KMS-11 (cell line): ENCODE data around the gene HTR5A.
"Not testable (repeated sequence)": the region's sequence is repeated elsewhere in the genome, so short reads cannot be mapped to it uniquely, and the experiment has no call there.

Experiments used
- H2AFZ ChIP-seq: fragments of 200-600 bp; sonication (generic); 2 replicates; pipeline ENCODE4 v1.6.1; 2016; ENCODE audit warnings: antibody characterized with exemption, mixed run types, low read depth
- H3K27ac ChIP-seq: fragments of 200-600 bp; sonication (generic); 2 replicates; pipeline ENCODE4 v1.6.1; 2016; ENCODE audit warnings: mild to moderate bottlenecking, mixed run types
- H3K27me3 ChIP-seq: fragments of 200-600 bp; sonication (generic); 2 replicates; pipeline ENCODE4 v1.6.1; 2017; ENCODE audit warnings: mild to moderate bottlenecking, low read depth, mixed run types, moderate library complexity; ENCODE audit not compliant: insufficient read depth
- H3K36me3 ChIP-seq: fragments of 200-600 bp; sonication (generic); 2 replicates; pipeline ENCODE4 v1.6.1; 2017; ENCODE audit warnings: mild to moderate bottlenecking, mixed run types; ENCODE audit not compliant: insufficient read depth
- H3K4me1 ChIP-seq: fragments of 200-600 bp; sonication (generic); 2 replicates; pipeline ENCODE4 v1.6.1; 2016; ENCODE audit warnings: mild to moderate bottlenecking, low read depth, mixed run types; ENCODE audit not compliant: poor library complexity, severe bottlenecking
- H3K4me2 ChIP-seq: fragments of 200-600 bp; sonication (generic); 2 replicates; pipeline ENCODE4 v1.7.0; 2016; ENCODE audit warnings: mild to moderate bottlenecking, mixed run types
- H3K4me3 ChIP-seq: fragments of 200-600 bp; sonication (generic); IDR thresholded peaks from 2 replicates; pipeline ENCODE4 v1.6.1; 2017; ENCODE audit warnings: low read depth, low read length, mixed read lengths; ENCODE audit not compliant: insufficient read depth
- H3K79me2 ChIP-seq: fragments of 200-600 bp; sonication (generic); 2 replicates; pipeline ENCODE4 v1.6.1; 2016; ENCODE audit warnings: low read depth, mixed run types; ENCODE audit not compliant: insufficient read depth
- H3K9ac ChIP-seq: fragments of 200-600 bp; sonication (generic); 2 replicates; pipeline ENCODE4 v1.6.1; 2016; ENCODE audit warnings: mild to moderate bottlenecking, mixed run types
- H4K20me1 ChIP-seq: fragments of 200-600 bp; sonication (generic); 2 replicates; pipeline ENCODE4 v1.6.1; 2016; ENCODE audit warnings: mild to moderate bottlenecking, mixed run types; ENCODE audit not compliant: insufficient read depth
- CTCF ChIP-seq: fragments of 200-600 bp; sonication (generic); conservative IDR thresholded peaks from 2 replicates; pipeline ENCODE4 v1.6.1; 2017; ENCODE audit warnings: low read depth, mild to moderate bottlenecking, antibody characterized with exemption, low read length, moderate library complexity, mixed read lengths

The HTR5A gene

GRCh38 chr7:155032978-155033377, 37.1 kb upstream of the HTR5A start:
- no peak for TF ChIP-seq CTCF

GRCh38 chr7:155034495-155034894, 35.6 kb upstream of the HTR5A start:
- not testable (repeated sequence) for H3K27ac ChIP-seq, H3K79me2 ChIP-seq, H3K27me3 ChIP-seq, H3K4me1 ChIP-seq, H3K36me3 ChIP-seq, H3K4me3 ChIP-seq, H3K4me2 ChIP-seq, H4K20me1 ChIP-seq, H2AFZ ChIP-seq, H3K9ac ChIP-seq

More at GRCh38 chr7:155032978-155033377, 37.1 kb upstream of the HTR5A start:
- no peak overlapping the region for H3K4me3 ChIP-seq
- no peak overlapping the region for H3K4me2 ChIP-seq
- no peaks in the 10 kb centered on the region for H3K36me3 ChIP-seq
- no peak overlapping the region for H3K27ac ChIP-seq
- H3K27me3 ChIP-seq, result no peaks in the 10 kb centered on the region
- H2AFZ ChIP-seq, result no peak overlapping the region
- no peak overlapping the region for H3K9ac ChIP-seq
- no peaks in the 10 kb centered on the region for H4K20me1 ChIP-seq
- H3K4me1 ChIP-seq, result peaks cover 14% of the 10 kb centered on the region
- no peaks in the 10 kb centered on the region for H3K79me2 ChIP-seq

- H3K4me1 ChIP-seq, result no peaks in the 10 kb centered on the region
- H3K9ac ChIP-seq, result no peak overlapping the region
- no peak overlapping the region for H3K4me3 ChIP-seq
- no peak for TF ChIP-seq CTCF
- no peaks in the 10 kb centered on the region for H4K20me1 ChIP-seq
- no peak overlapping the region for H3K4me2 ChIP-seq
- H2AFZ ChIP-seq, result no peak overlapping the region
- H3K79me2 ChIP-seq, result no peaks in the 10 kb centered on the region
- H3K27me3 ChIP-seq, result no peaks in the 10 kb centered on the region
- no peaks in the 10 kb centered on the region for H3K36me3 ChIP-seq
- H3K27ac ChIP-seq, result no peak overlapping the region
Observed at GRCh38 chr7:155038335-155038734, 31.8 kb upstream of the HTR5A start.

- Histone ChIP-seq H3K27ac (no peak overlapping the region), H3K9ac (no peak overlapping the region), H3K36me3 (no peaks in the 10 kb centered on the region), H3K79me2 (no peaks in the 10 kb centered on the region), H4K20me1 (no peaks in the 10 kb centered on the region), H2AFZ (no peak overlapping the region), H3K27me3 (no peaks in the 10 kb centered on the region), H3K4me2 (no peak overlapping the region), H3K4me1 (no peaks in the 10 kb centered on the region), H3K4me3 (no peak overlapping the region)
- TF ChIP-seq CTCF, result no peak
Observed at GRCh38 chr7:155043756-155044155, 26.4 kb upstream of the HTR5A start.

DNA sequence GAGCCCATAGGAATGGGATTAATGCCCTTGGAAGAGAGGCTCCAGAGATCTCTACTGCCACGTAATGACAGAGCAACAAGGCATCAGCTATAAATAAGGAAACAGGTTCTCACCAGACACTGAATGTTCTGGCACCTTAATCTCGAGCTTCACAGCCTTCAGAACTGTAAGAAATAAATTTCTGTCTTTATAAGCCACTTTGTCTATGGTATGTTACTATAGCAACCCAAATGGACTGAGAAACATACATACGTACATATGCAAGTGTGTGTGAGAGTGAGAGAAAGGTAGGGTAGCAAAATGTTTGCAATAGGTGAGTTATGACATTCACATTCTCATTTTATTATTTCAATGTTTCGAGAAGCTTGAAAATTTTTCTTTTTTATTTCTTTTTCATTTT, 22.1 kb upstream of the HTR5A start:
- Histone ChIP-seq H3K79me2 (no peaks in the 10 kb centered on the region), H3K36me3 (no peaks in the 10 kb centered on the region), H4K20me1 (no peaks in the 10 kb centered on the region), H3K4me1 (no peaks in the 10 kb centered on the region), H3K4me2 (no peak overlapping the region), H2AFZ (no peak overlapping the region), H3K27ac (no peak overlapping the region), H3K4me3 (no peak overlapping the region), H3K9ac (no peak overlapping the region), H3K27me3 (no peaks in the 10 kb centered on the region)
- no peak for TF ChIP-seq CTCF
